HG03135 (cell line): ENCODE results near the gene HFM1.

Source experiments
- ATAC-seq: cut with Tn5 transposase; IDR thresholded peaks from one replicate; pipeline ENCODE4 v1.9.1; 2021; ENCODE audit warnings: mild to moderate bottlenecking, moderate library complexity; ENCODE audit not compliant: unreplicated experiment

HFM1 gene

DNA sequence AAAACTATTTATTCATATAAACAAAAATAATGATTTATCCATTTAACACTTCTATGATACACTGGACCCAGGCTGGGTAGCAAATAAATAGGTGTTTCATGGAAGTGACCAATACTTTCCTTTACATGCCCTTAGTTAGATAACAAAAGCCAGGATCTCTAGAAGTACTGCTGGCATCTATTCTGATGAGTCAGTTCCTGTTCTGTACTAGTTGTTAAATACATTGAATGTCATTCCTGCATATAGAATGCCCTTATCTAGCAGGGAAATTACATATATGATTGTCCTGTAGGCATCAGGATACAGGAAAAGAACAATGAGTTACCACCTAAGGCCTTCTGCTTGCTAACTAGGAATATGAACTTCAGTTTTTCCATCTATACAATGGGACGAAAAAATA lies 130.8 kb downstream of the HFM1 start:
- no peak for ATAC-seq

- ATAC-seq: no peak
These were observed 143.0 kb downstream of the HFM1 start for GRCh38 chr1:91261655-91262054.

GRCh38 chr1:91245435-91245834 lies 159.2 kb downstream of the HFM1 start:
- no peak for ATAC-seq

DNA sequence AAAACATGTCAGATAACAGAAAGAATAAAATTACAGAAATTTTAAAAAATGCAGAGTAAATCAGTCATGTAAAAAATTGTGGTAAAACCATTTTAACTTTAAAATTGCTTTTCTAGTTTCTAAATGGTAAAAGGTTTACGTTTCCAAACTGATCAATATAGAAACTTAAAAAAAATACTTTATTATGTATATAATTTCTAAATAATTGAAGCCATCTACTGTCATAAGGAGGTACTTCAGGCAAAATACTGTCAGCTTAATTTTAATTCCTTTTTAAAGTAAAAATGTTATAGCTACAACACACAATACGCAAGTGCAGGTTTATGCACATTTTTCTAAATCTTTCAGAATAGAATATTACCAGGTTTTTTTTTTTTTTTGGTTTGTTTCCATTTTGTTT lies 159.9 kb downstream of the HFM1 start:
- no peak for ATAC-seq

DNA sequence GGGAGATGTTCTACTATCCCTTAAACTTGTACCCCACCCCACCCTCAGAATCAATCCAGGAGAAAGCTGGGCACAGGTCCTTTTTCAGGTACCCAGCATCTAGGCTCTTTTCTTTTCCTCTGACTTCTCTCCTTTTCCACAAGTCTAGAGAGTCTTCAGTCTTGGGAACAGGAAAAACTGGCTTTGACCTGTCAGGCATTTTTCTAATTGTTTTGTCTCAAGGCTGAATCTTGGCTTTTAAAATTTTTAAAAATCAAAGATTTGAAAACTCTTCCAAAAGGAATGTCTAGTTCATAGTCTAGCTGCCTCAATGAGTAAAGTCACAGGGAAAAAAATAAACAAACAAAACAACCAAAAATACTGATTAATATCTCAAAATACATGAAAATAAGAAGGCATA lies 161.5 kb downstream of the HFM1 start:
- ATAC-seq: no peak

DNA sequence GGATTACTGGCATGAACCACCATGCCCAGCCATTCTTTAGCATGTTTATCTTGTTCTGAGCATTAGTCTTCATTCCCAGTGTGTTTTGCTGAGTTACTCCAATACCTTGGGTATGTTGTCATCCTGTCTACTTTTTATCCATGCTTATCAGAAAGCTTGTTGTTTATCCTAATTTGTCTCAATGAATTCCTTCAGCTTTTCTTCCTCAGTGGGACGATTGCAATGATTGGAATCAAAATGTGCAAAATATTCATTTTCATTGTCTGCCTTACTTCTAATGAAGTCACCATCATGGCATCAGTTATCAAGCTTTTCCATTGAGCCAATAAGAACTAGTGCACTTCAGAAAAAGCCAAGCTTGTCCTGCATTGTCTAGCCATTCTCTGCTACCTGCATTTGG lies 170.5 kb downstream of the HFM1 start:
- no peak for ATAC-seq

GRCh38 chr1:91226741-91227140 lies 177.9 kb downstream of the HFM1 start:
- ATAC-seq: no peak

DNA sequence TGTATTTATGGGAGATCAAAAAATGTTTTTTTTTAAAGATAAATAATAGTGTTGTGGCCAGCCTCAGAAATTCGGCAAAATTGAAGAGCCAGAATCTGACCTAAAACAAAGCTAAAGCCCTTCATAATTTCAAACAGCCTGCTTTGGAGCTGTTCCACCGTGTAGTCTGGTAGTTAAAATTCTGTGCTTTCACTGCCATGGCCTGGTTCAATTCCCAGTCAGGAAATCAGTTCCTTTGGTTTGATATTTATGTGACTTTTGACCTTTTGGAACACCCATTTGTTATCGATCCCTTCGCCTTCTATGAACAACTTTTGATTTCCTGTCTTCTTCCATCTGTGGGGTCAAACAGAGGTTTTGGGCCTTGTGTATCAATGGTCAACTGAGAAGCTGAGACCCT lies 179.8 kb downstream of the HFM1 start:
- ATAC-seq: no peak

DNA sequence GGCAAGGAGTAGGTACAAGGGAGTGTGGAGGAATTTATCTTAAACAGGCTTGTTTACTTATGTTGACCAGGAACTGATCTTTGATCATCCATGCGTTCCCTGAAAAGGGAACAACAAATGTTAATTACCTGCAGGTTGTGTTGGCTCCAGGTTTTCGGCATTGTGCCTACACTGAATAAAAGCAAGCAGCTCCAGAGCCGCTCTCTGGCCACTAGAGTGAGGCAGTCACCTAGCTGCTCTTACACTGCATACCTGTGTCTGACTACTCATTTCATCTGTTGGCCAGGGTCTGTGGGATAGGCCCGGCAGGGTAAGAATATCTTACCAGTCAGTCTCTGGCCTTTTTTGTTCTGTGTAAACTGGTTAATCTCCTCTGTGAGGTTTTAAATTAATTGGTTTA lies 183.6 kb downstream of the HFM1 start:
- no peak for ATAC-seq

DNA sequence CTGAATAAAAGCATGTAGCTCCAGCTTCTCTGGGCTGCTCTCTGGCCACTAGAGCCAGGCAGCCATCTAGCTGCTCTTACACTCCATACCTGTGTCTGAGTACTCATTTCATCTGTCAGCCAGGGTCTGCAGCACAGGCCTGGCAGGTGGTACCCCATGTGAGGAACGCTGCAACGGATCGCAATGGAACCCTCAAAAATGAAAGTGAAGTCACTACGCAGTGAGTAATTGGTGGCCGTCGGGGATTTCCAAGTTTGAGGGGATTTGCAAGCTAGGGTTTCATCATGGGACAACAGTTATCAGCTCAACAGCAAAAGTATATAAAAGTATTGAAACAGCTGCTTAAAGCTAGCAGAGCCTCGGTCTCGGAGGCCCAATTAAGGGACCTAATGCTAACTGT lies 186.7 kb downstream of the HFM1 start:
- no peak for ATAC-seq
